Hepatocyte (in vitro differentiated cells): Measurements from ENCODE around the gene TM2D3. TPM values are rescaled to one million over a fixed set of nuclear protein-coding genes. Genes with fewer than 3 reads are reported as not detected.

ENCODE experiments used
- DNase-seq: peaks from one replicate; pipeline ENCODE4 v3.0.0-alpha.2; 2016; ENCODE audit warnings: low spot score
- H2AFZ ChIP-seq: fragments of 200-600 bp; sonication (generic); 2 replicates; pipeline ENCODE4 v1.6.0; 2016; ENCODE audit warnings: antibody characterized with exemption, mild to moderate bottlenecking
- H3K27ac ChIP-seq: fragments of 200-600 bp; sonication (generic); 2 replicates; pipeline ENCODE4 v1.5.1; 2016; ENCODE audit warnings: mild to moderate bottlenecking
- H3K27me3 ChIP-seq: fragments of 200-600 bp; sonication (generic); 2 replicates; pipeline ENCODE4 v1.6.1; 2016
- H3K36me3 ChIP-seq: fragments of 200-600 bp; sonication (generic); replicated peaks from 2 replicates; pipeline ENCODE4 v1.5.1; 2016; ENCODE audit warnings: low read depth; ENCODE audit not compliant: insufficient read depth
- H3K4me1 ChIP-seq: fragments of 200-600 bp; sonication (generic); 2 replicates; pipeline ENCODE4 v1.5.1; 2016; ENCODE audit warnings: mild to moderate bottlenecking, moderate library complexity; ENCODE audit not compliant: insufficient read depth
- H3K4me2 ChIP-seq: fragments of 200-600 bp; sonication (generic); 2 replicates; pipeline ENCODE4 v1.6.0; 2016
- H3K4me3 ChIP-seq: fragments of 200-600 bp; sonication (generic); 2 replicates; pipeline ENCODE4 v1.5.1; 2016; ENCODE audit warnings: mild to moderate bottlenecking
- H3K79me2 ChIP-seq: fragments of 200-600 bp; sonication (generic); 2 replicates; pipeline ENCODE4 v1.6.0; 2017; ENCODE audit warnings: mild to moderate bottlenecking
- H3K9me2 ChIP-seq: fragments of 200-600 bp; sonication (generic); replicated peaks from 2 replicates; pipeline ENCODE4 v1.6.0; 2017; ENCODE audit warnings: mild to moderate bottlenecking; ENCODE audit not compliant: insufficient read depth
- H3K9me3 ChIP-seq: fragments of 200-600 bp; sonication (generic); 2 replicates; pipeline ENCODE4 v1.5.1; 2016; ENCODE audit warnings: low read depth, mild to moderate bottlenecking
- H4K20me1 ChIP-seq: fragments of 200-600 bp; sonication (generic); 2 replicates; pipeline ENCODE4 v1.6.0; 2016; ENCODE audit warnings: mild to moderate bottlenecking; ENCODE audit not compliant: insufficient read depth, poor library complexity, severe bottlenecking
- EZH2 ChIP-seq: fragments of 200-600 bp; sonication (generic); IDR thresholded peaks from 2 replicates; pipeline ENCODE4 v1.6.1; 2016; ENCODE audit warnings: antibody characterized with exemption, mild to moderate bottlenecking, borderline replicate concordance
- EZH2phosphoT487 ChIP-seq: fragments of 200-600 bp; sonication (generic); IDR thresholded peaks from one replicate; pipeline ENCODE4 v1.6.1; 2018; ENCODE audit warnings: antibody characterized with exemption, mild to moderate bottlenecking, low read depth, moderate library complexity; ENCODE audit not compliant: unreplicated experiment, severe bottlenecking
- WGBS: methylation state at CpG from one replicate; pipeline ENCODE4 v1.1.6; 2016; ENCODE audit warnings: low lambda C conversion rate; ENCODE audit errors: missing lambda C conversion rate; 5-methylcytosine and 5-hydroxymethylcytosine counted together
- polyA plus RNA-seq: library from polyadenylated mRNA; unstranded; fragments of >200 nt; fragmentation: Nextera tagmentation; extraction: Ambion mirVana; gene quantifications from 2 replicates; pipeline ENCODE4 v1.2.1, GENCODE V29; 2016
- total RNA-seq: library from RNA; depleted of rRNA; stranded (reverse); fragments of >200 nt; gene quantifications from 2 replicates; pipeline ENCODE4 v1.2.3, GENCODE V29; 2014
- TF ChIP-seq, protein P1 (sequence below): fragments of 200-600 bp; sonication (generic); IDR thresholded peaks from 2 replicates; pipeline ENCODE4 v1.5.1; 2016; ENCODE audit warnings: antibody characterized with exemption, mild to moderate bottlenecking; ENCODE audit not compliant: poor library complexity

Gene TM2D3
- total and polyA plus RNA-seq, 2 experiments from 2014 or later = 41.9 to 55.7 TPM

DNA sequence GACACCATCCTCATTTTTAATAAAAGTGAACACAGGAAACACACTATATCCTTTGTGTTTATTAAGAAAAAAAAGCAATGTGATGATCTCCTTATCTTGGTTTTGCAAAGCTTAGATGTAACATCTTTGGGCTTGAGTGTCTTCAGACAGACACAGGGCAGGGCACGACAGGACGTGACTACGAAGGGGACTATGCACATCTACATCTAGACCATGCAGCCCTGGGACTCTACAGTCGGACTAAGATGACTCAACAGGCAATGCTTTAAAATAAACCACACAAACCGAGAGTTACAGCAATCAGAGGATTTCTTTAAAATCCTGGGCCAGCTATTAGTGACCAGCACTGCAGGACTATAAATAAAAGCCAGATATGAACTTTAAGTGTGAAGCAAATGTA, 22.8 kb upstream of the TM2D3 start:
- Histone ChIP-seq H3K9me3 (no peaks in the 10 kb centered on the region), H2AFZ (no peak overlapping the region), H3K4me1 (no peaks in the 10 kb centered on the region), H3K9me2 (no peaks in the 10 kb centered on the region), H3K27ac (no peak overlapping the region), H3K79me2 (no peaks in the 10 kb centered on the region), H3K4me2 (no peak overlapping the region), H3K36me3 (no peaks in the 10 kb centered on the region), H3K4me3 (no peak overlapping the region), H3K27me3 (no peaks in the 10 kb centered on the region), H4K20me1 (no peaks in the 10 kb centered on the region)
- no peak for TF ChIP-seq EZH2
- TF ChIP-seq, protein P1, sequence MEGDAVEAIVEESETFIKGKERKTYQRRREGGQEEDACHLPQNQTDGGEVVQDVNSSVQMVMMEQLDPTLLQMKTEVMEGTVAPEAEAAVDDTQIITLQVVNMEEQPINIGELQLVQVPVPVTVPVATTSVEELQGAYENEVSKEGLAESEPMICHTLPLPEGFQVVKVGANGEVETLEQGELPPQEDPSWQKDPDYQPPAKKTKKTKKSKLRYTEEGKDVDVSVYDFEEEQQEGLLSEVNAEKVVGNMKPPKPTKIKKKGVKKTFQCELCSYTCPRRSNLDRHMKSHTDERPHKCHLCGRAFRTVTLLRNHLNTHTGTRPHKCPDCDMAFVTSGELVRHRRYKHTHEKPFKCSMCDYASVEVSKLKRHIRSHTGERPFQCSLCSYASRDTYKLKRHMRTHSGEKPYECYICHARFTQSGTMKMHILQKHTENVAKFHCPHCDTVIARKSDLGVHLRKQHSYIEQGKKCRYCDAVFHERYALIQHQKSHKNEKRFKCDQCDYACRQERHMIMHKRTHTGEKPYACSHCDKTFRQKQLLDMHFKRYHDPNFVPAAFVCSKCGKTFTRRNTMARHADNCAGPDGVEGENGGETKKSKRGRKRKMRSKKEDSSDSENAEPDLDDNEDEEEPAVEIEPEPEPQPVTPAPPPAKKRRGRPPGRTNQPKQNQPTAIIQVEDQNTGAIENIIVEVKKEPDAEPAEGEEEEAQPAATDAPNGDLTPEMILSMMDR = no peak
- TF ChIP-seq EZH2phosphoT487 = no peak
- DNase-seq = no peak
- WGBS = 75% methylated on average over 5 of the region's 5 CpGs

GRCh38 chr15:101672298-101672697, 20.1 kb upstream of the TM2D3 start:
- no peaks in the 10 kb centered on the region for H3K4me1 ChIP-seq
- DNase-seq = no peak
- H3K4me2 ChIP-seq = no peak overlapping the region
- H3K9me3 ChIP-seq = no peaks in the 10 kb centered on the region
- no peaks in the 10 kb centered on the region for H3K79me2 ChIP-seq
- H3K27ac ChIP-seq = no peak overlapping the region
- H3K4me3 ChIP-seq = no peak overlapping the region
- H3K27me3 ChIP-seq = no peaks in the 10 kb centered on the region
- no peaks in the 10 kb centered on the region for H4K20me1 ChIP-seq
- no peaks in the 10 kb centered on the region for H3K36me3 ChIP-seq
- no peak overlapping the region for H2AFZ ChIP-seq
- TF ChIP-seq, protein P1 = no peak
- TF ChIP-seq EZH2 (no peak), EZH2phosphoT487 (no peak)
- 88% methylated on average over 9 of the region's 9 CpGs for WGBS
- H3K9me2 ChIP-seq = no peaks in the 10 kb centered on the region

GRCh38 chr15:101669744-101670143, 17.6 kb upstream of the TM2D3 start:
- no peaks in the 10 kb centered on the region for H3K9me3 ChIP-seq
- no peak overlapping the region for H3K4me3 ChIP-seq
- H3K27me3 ChIP-seq = no peaks in the 10 kb centered on the region
- no peak overlapping the region for H2AFZ ChIP-seq
- no peak for TF ChIP-seq EZH2phosphoT487
- TF ChIP-seq EZH2 = no peak
- TF ChIP-seq, protein P1 = no peak
- no peak for DNase-seq
- WGBS = 95% methylated on average over 3 of the region's 3 CpGs
- no peaks in the 10 kb centered on the region for H3K36me3 ChIP-seq
- H3K4me1 ChIP-seq = no peaks in the 10 kb centered on the region
- no peaks in the 10 kb centered on the region for H3K9me2 ChIP-seq
- no peak overlapping the region for H3K4me2 ChIP-seq
- no peaks in the 10 kb centered on the region for H4K20me1 ChIP-seq
- no peaks in the 10 kb centered on the region for H3K79me2 ChIP-seq
- H3K27ac ChIP-seq = no peak overlapping the region

DNA sequence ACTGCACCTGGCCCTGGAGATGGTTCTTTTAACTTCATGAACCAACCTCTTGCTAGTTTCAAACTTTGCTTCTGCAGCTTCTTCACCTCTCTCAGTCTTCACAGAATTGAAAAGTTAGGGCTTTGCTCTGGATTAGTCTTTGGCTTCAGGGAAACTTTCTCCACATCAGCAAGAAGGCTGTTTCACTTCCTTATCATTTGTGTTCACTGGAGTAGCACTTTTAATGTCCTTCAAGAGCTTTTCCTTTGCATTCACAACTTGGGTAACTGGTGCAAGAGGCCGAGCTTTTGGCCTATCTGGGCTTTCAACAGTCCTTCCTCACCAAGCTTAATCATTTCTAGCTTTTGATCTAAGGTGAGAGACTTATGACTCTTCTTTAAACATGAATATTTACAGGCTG, 15.7 kb upstream of the TM2D3 start:
- Histone ChIP-seq H4K20me1 (no peaks in the 10 kb centered on the region), H3K9me3 (no peaks in the 10 kb centered on the region), H3K27ac (no peak overlapping the region), H2AFZ (no peak overlapping the region), H3K36me3 (no peaks in the 10 kb centered on the region), H3K4me3 (no peak overlapping the region), H3K4me2 (no peak overlapping the region), H3K79me2 (no peaks in the 10 kb centered on the region), H3K9me2 (no peaks in the 10 kb centered on the region), H3K27me3 (no peaks in the 10 kb centered on the region), H3K4me1 (no peaks in the 10 kb centered on the region)
- TF ChIP-seq, protein P1 = no peak
- TF ChIP-seq EZH2 = no peak
- TF ChIP-seq EZH2phosphoT487 = no peak
- WGBS = 100% methylated on average over 1 of the region's 1 CpG
- DNase-seq = no peak
